ENCODE results near the gene NUDT2.

DNA sequence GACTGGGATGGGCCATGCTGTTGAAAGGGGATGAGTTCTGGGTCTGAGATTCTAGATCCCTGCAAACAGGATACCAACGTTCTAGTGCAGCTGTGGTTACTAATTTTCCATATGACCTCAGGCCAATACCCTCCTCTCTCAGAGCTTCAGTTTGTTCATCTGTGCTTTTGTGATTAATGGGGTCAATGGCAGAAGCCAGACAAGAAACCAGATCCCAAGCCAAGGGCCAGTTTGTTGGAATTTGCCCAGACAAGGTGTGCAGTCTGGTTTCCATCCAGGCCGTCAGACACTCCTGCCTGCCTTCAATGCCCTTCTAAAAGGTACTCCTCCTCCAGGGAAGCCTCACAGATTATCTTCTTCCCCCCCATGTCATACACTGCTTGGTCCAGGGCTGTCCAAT, 35.9 kb downstream of the NUDT2 start:
- TF ChIP-seq POLR2A (IDR thresholded peaks at IDR 0.05), result no peak
- TF ChIP-seq, protein P1, sequence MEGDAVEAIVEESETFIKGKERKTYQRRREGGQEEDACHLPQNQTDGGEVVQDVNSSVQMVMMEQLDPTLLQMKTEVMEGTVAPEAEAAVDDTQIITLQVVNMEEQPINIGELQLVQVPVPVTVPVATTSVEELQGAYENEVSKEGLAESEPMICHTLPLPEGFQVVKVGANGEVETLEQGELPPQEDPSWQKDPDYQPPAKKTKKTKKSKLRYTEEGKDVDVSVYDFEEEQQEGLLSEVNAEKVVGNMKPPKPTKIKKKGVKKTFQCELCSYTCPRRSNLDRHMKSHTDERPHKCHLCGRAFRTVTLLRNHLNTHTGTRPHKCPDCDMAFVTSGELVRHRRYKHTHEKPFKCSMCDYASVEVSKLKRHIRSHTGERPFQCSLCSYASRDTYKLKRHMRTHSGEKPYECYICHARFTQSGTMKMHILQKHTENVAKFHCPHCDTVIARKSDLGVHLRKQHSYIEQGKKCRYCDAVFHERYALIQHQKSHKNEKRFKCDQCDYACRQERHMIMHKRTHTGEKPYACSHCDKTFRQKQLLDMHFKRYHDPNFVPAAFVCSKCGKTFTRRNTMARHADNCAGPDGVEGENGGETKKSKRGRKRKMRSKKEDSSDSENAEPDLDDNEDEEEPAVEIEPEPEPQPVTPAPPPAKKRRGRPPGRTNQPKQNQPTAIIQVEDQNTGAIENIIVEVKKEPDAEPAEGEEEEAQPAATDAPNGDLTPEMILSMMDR (IDR thresholded peaks at IDR 0.05), result no peak
